HEK293 (cell line): Measurements from ENCODE around the gene STARD10.

Experiments
- CTCF ChIA-PET: fragments of 350-600 bp; formaldehyde crosslinking; extraction: SDS; loops from one replicate; lab custom pipeline; 2021; ENCODE audit warnings: antibody characterized with exemption; lab: Yijun Ruan, JAX
- POLR2A ChIA-PET: fragments of 300-600 bp; formaldehyde crosslinking; extraction: SDS; loops from one replicate; lab custom pipeline; 2020; ENCODE audit warnings: antibody characterized with exemption, inconsistent platforms; lab: Yijun Ruan, JAX
- H3K27ac ChIP-seq: fragments of 200-500 bp; sonication (Bioruptor generic); 2 replicates; pipeline ENCODE4 v1.5.1; 2014; ENCODE audit warnings: low read depth, low read length, control low read depth, inconsistent platforms; ENCODE audit errors: extremely low read depth
- H3K36me3 ChIP-seq, 2 experiments: fragments of 200-500 bp in 1 of 2; sonication (Bioruptor generic) in 1 of 2; 1 replicate in 1 of 2; 2 replicates in 1 of 2; pipeline ENCODE4 v1.5.1; 2014 to 2017; ENCODE audit warnings: inconsistent platforms in 2 of 2, low read length in 2 of 2; ENCODE audit not compliant: control insufficient read depth in 2 of 2, insufficient read depth in 1 of 2
- H3K4me1 ChIP-seq: fragments of 200-500 bp; sonication (Bioruptor generic); 2 replicates; pipeline ENCODE4 v1.5.1; 2014; ENCODE audit warnings: mild to moderate bottlenecking, low read length, inconsistent platforms; ENCODE audit not compliant: control insufficient read depth, insufficient read depth
- H3K4me3 ChIP-seq: 2 replicates; pipeline ENCODE4 v1.5.1; 2011; ENCODE audit warnings: low read depth, mild to moderate bottlenecking, control low read depth, low read length, moderate library complexity
- H3K9me3 ChIP-seq: fragments of 200-500 bp; sonication (Bioruptor generic); 2 replicates; pipeline ENCODE4 v1.5.1; 2014; ENCODE audit warnings: low read depth, low read length, inconsistent platforms; ENCODE audit not compliant: control insufficient read depth, insufficient read depth
- BCL11B ChIP-seq: fragments of 450-650 bp; formaldehyde crosslinking; IDR thresholded peaks from 2 replicates; pipeline ENCODE4 v1.5.1; 2016; ENCODE audit warnings: low read depth, missing biosample characterization, missing genetic modification characterization
- EGR2 ChIP-seq: fragments of 450-650 bp; formaldehyde crosslinking; IDR thresholded peaks from 2 replicates; pipeline ENCODE4 v1.5.1; 2016; ENCODE audit warnings: low read depth, missing biosample characterization, missing genetic modification characterization
- ELK4 ChIP-seq: IDR thresholded peaks from 2 replicates; pipeline ENCODE4 v1.6.1; 2011; ENCODE audit warnings: mild to moderate bottlenecking, low read depth, low read length, borderline replicate concordance
- GLIS1 ChIP-seq: fragments of 450-650 bp; formaldehyde crosslinking; IDR thresholded peaks from 2 replicates; pipeline ENCODE4 v1.5.1; 2016; ENCODE audit warnings: missing biosample characterization, missing genetic modification characterization
- KLF9 ChIP-seq: fragments of 450-650 bp; formaldehyde crosslinking; IDR thresholded peaks from 2 replicates; pipeline ENCODE4 v1.5.1; 2016; ENCODE audit warnings: missing biosample characterization, missing genetic modification characterization, low read depth
- OVOL3 ChIP-seq: fragments of 450-650 bp; formaldehyde crosslinking; IDR thresholded peaks from 2 replicates; pipeline ENCODE4 v1.5.1; 2016; ENCODE audit warnings: missing biosample characterization, missing genetic modification characterization
- SCRT1 ChIP-seq: fragments of 450-650 bp; formaldehyde crosslinking; IDR thresholded peaks from 2 replicates; pipeline ENCODE4 v1.5.1; 2016; ENCODE audit warnings: missing biosample characterization, missing genetic modification characterization, borderline replicate concordance
- ZFHX2 ChIP-seq: fragments of 450-650 bp; formaldehyde crosslinking; conservative IDR thresholded peaks from 2 replicates; pipeline ENCODE4 v1.5.1; 2016; ENCODE audit warnings: missing biosample characterization, missing genetic modification characterization
- ZIC2 ChIP-seq: fragments of 450-650 bp; formaldehyde crosslinking; IDR thresholded peaks from 2 replicates; pipeline ENCODE4 v1.5.1; 2016; ENCODE audit warnings: missing biosample characterization, missing genetic modification characterization
- ZNF146 ChIP-seq: fragments of 450-650 bp; formaldehyde crosslinking; IDR thresholded peaks from 2 replicates; pipeline ENCODE4 v1.5.1; 2016; ENCODE audit warnings: missing biosample characterization, missing genetic modification characterization
- ZNF169 ChIP-seq: fragments of 450-650 bp; formaldehyde crosslinking; IDR thresholded peaks from 2 replicates; pipeline ENCODE4 v1.5.1; 2016; ENCODE audit warnings: missing biosample characterization, missing genetic modification characterization
- ZNF2 ChIP-seq: fragments of 450-650 bp; formaldehyde crosslinking; IDR thresholded peaks from 2 replicates; pipeline ENCODE4 v1.5.1; 2016; ENCODE audit warnings: missing biosample characterization, missing genetic modification characterization
- ZNF223 ChIP-seq: fragments of 450-650 bp; formaldehyde crosslinking; IDR thresholded peaks from 2 replicates; pipeline ENCODE4 v1.5.1; 2016; ENCODE audit warnings: missing biosample characterization, missing genetic modification characterization
- ZNF23 ChIP-seq: fragments of 450-650 bp; formaldehyde crosslinking; IDR thresholded peaks from 2 replicates; pipeline ENCODE4 v1.5.1; 2016; ENCODE audit warnings: missing biosample characterization, missing genetic modification characterization, borderline replicate concordance
- ZNF274 ChIP-seq, 2 experiments: fragments of 200-500 bp in 1 of 2; fragments of 450-650 bp in 1 of 2; sonication (Bioruptor generic) in 1 of 2; formaldehyde crosslinking in 1 of 2; IDR thresholded peaks; 2 replicates each; pipeline versions ENCODE4 v1.5.1 to v1.6.1; 2014 to 2016; ENCODE audit warnings: borderline replicate concordance in 1 of 2, inconsistent platforms in 1 of 2, low read length in 1 of 2, missing biosample characterization in 1 of 2, missing genetic modification characterization in 1 of 2
- ZNF394 ChIP-seq: fragments of 450-650 bp; formaldehyde crosslinking; IDR thresholded peaks from 2 replicates; pipeline ENCODE4 v1.5.1; 2016; ENCODE audit warnings: missing biosample characterization, missing genetic modification characterization, mild to moderate bottlenecking, moderate library complexity, borderline replicate concordance
- TF ChIP-seq, protein P1 (sequence below): fragments of 450-650 bp; formaldehyde crosslinking; IDR thresholded peaks from 2 replicates; pipeline ENCODE4 v1.5.1; 2016; ENCODE audit warnings: missing biosample characterization, missing genetic modification characterization
- TF ChIP-seq, protein P2 (sequence below): fragments of 450-650 bp; formaldehyde crosslinking; IDR thresholded peaks from 2 replicates; pipeline ENCODE4 v1.5.1; 2016; ENCODE audit warnings: missing biosample characterization, missing genetic modification characterization
- TF ChIP-seq, protein P3 (sequence below): fragments of 450-650 bp; formaldehyde crosslinking; optimal IDR thresholded peaks from 2 replicates; pipeline ENCODE3; 2016; ENCODE audit warnings: missing biosample characterization, mild to moderate bottlenecking, missing genetic modification characterization
- TF ChIP-seq, protein P4 (sequence below): fragments of 450-650 bp; formaldehyde crosslinking; IDR thresholded peaks from 2 replicates; pipeline ENCODE4 v1.5.1; 2017; ENCODE audit warnings: missing biosample characterization, missing genetic modification characterization
- TF ChIP-seq, protein P5 (sequence below): fragments of 450-650 bp; formaldehyde crosslinking; IDR thresholded peaks from 2 replicates; pipeline ENCODE4 v1.5.1; 2016; ENCODE audit warnings: missing biosample characterization, missing genetic modification characterization
- TF ChIP-seq, protein P6 (sequence below): fragments of 450-650 bp; formaldehyde crosslinking; IDR thresholded peaks from 2 replicates; pipeline ENCODE4 v1.5.1; 2017; ENCODE audit warnings: missing biosample characterization, mild to moderate bottlenecking, missing genetic modification characterization, moderate library complexity

Gene STARD10

GRCh38 chr11:72712841-72713240 lies 81.0 kb downstream of the STARD10 start:
- POLR2A ChIA-PET, result no interaction called here
- H3K36me3 ChIP-seq, result peaks cover 0 to 77% of the 10 kb centered on the region in 2 experiments; a peak in 1 of 3 replicates
- no peaks in the 10 kb centered on the region for H3K4me1 ChIP-seq
- CTCF ChIA-PET, result interaction anchor here (0.6 kb wide), 1 partner anchor 29 kb away, joined by 4 read pairs; no protein-coding TSS in a partner anchor
- H3K9me3 ChIP-seq, result no peaks in the 10 kb centered on the region
- no peak overlapping the region for H3K27ac ChIP-seq
- TF ChIP-seq, protein P1, sequence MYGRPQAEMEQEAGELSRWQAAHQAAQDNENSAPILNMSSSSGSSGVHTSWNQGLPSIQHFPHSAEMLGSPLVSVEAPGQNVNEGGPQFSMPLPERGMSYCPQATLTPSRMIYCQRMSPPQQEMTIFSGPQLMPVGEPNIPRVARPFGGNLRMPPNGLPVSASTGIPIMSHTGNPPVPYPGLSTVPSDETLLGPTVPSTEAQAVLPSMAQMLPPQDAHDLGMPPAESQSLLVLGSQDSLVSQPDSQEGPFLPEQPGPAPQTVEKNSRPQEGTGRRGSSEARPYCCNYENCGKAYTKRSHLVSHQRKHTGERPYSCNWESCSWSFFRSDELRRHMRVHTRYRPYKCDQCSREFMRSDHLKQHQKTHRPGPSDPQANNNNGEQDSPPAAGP (tag by site-specific recombination), result no peak
- TF ChIP-seq, protein P2, sequence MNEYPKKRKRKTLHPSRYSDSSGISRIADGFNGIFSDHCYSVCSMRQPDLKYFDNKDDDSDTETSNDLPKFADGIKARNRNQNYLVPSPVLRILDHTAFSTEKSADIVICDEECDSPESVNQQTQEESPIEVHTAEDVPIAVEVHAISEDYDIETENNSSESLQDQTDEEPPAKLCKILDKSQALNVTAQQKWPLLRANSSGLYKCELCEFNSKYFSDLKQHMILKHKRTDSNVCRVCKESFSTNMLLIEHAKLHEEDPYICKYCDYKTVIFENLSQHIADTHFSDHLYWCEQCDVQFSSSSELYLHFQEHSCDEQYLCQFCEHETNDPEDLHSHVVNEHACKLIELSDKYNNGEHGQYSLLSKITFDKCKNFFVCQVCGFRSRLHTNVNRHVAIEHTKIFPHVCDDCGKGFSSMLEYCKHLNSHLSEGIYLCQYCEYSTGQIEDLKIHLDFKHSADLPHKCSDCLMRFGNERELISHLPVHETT (tag by site-specific recombination), result no peak
- TF ChIP-seq, protein P3, sequence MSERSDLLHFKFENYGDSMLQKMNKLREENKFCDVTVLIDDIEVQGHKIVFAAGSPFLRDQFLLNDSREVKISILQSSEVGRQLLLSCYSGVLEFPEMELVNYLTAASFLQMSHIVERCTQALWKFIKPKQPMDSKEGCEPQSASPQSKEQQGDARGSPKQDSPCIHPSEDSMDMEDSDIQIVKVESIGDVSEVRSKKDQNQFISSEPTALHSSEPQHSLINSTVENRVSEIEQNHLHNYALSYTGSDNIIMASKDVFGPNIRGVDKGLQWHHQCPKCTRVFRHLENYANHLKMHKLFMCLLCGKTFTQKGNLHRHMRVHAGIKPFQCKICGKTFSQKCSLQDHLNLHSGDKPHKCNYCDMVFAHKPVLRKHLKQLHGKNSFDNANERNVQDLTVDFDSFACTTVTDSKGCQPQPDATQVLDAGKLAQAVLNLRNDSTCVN (tag by site-specific recombination), result no peak
- 0 out of 2 replicates have a peak, but pooled peaks have one; percentile 1 for TF ChIP-seq ZFHX2 (tag by site-specific recombination)
- H3K4me3 ChIP-seq, result no peak overlapping the region

DNA sequence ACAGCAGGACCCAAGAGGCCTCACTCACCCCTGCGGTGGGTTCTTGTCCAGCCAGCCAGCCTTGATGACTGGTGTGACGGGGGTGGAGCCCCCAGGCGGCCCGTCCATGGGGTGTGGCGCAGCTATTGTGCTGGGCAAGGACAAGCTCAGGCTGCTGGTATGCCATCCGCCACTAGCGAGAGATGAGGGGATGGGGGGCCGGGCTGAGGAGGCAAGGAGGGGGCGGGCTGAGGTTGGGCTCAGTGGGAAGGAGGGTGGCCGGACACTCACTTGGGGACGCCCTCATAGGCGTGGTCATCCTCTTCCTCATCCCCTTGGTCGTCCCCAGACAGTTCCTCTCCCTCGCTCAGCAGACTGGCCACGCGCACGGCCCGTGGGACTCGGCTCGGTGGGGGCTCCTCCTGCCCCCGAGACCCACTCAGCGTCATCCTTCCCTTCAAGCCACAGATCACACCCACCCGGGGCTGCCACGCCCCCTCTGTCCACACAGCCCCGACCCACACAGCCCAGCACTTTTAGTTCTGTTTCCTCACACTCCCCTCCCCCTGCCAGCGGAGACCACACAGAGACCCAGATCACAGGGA lies 81.6 kb downstream of the STARD10 start:
- no peaks in the 10 kb centered on the region for H3K4me1 ChIP-seq
- CTCF ChIA-PET, result no interaction called here
- no peaks in the 10 kb centered on the region for H3K9me3 ChIP-seq
- POLR2A ChIA-PET, result no interaction called here
- H3K36me3 ChIP-seq, result peaks cover 0 to 77% of the 10 kb centered on the region in 2 experiments; a peak in 1 of 3 replicates
- H3K4me3 ChIP-seq, result no peak overlapping the region
- H3K27ac ChIP-seq, result no peak overlapping the region
- peak; percentile 62 for TF ChIP-seq KLF9
- TF ChIP-seq ZNF274 (IDR thresholded peaks at IDR 0.05; ENCODE audit: low read length), result no peak
- TF ChIP-seq ZNF274 (tag by site-specific recombination; IDR thresholded peaks at IDR 0.05; ENCODE audit: borderline replicate concordance), result no peak
- TF ChIP-seq, protein P4, sequence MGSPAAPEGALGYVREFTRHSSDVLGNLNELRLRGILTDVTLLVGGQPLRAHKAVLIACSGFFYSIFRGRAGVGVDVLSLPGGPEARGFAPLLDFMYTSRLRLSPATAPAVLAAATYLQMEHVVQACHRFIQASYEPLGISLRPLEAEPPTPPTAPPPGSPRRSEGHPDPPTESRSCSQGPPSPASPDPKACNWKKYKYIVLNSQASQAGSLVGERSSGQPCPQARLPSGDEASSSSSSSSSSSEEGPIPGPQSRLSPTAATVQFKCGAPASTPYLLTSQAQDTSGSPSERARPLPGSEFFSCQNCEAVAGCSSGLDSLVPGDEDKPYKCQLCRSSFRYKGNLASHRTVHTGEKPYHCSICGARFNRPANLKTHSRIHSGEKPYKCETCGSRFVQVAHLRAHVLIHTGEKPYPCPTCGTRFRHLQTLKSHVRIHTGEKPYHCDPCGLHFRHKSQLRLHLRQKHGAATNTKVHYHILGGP, result no peak
- no peak for TF ChIP-seq ZNF23 (tag by site-specific recombination)
- TF ChIP-seq ZNF394 (tag by site-specific recombination), result no peak
- TF ChIP-seq, protein P5, sequence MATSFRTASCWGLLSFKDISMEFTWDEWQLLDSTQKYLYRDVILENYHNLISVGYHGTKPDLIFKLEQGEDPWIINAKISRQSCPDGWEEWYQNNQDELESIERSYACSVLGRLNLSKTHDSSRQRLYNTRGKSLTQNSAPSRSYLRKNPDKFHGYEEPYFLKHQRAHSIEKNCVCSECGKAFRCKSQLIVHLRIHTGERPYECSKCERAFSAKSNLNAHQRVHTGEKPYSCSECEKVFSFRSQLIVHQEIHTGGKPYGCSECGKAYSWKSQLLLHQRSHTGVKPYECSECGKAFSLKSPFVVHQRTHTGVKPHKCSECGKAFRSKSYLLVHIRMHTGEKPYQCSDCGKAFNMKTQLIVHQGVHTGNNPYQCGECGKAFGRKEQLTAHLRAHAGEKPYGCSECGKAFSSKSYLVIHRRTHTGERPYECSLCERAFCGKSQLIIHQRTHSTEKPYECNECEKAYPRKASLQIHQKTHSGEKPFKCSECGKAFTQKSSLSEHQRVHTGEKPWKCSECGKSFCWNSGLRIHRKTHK (tag by site-specific recombination), result no peak
- 0 out of 2 replicates have a peak, but pooled peaks have one; percentile 51 for TF ChIP-seq EGR2 (tag by site-specific recombination)
- no peak for TF ChIP-seq ZNF223
- TF ChIP-seq SCRT1 (tag by site-specific recombination), result no peak
- TF ChIP-seq, protein P6, sequence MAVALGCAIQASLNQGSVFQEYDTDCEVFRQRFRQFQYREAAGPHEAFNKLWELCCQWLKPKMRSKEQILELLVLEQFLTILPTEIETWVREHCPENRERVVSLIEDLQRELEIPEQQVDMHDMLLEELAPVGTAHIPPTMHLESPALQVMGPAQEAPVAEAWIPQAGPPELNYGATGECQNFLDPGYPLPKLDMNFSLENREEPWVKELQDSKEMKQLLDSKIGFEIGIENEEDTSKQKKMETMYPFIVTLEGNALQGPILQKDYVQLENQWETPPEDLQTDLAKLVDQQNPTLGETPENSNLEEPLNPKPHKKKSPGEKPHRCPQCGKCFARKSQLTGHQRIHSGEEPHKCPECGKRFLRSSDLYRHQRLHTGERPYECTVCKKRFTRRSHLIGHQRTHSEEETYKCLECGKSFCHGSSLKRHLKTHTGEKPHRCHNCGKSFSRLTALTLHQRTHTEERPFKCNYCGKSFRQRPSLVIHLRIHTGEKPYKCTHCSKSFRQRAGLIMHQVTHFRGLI, result no peak
- no peak for TF ChIP-seq GLIS1 (tag by site-specific recombination)
- no peak for TF ChIP-seq ZNF2 (tag by site-specific recombination)
- peak; percentile 17; the same call in 1 of the 2 replicates for TF ChIP-seq ZFHX2 (tag by site-specific recombination)
- TF ChIP-seq ELK4, result no peak
- 0 out of 2 replicates have a peak, but pooled peaks have one; percentile 22 for TF ChIP-seq ZIC2 (tag by site-specific recombination)
- no peak for TF ChIP-seq BCL11B (tag by site-specific recombination)
- TF ChIP-seq ZNF169 (tag by site-specific recombination), result no peak
- TF ChIP-seq OVOL3, result no peak
- no peak for TF ChIP-seq ZNF146 (tag by site-specific recombination)
